Transverse colon (tissue), 4 donors: ENCODE measurements around the gene DDX1.

Experiments used
- POLR2A ChIP-seq: fragments of 450-650 bp; IDR thresholded peaks from one replicate; pipeline ENCODE4 v1.6.1; 2016; ENCODE audit warnings: antibody characterized with exemption, mild to moderate bottlenecking, moderate library complexity
- POLR2AphosphoS5 ChIP-seq, 3 donors: sonication (generic); formaldehyde crosslinking; IDR thresholded peaks; one replicate each; pipeline ENCODE4 v1.6.1; 2016; ENCODE audit warnings: antibody characterized with exemption in 3 of 3
- TF ChIP-seq, protein P1 (sequence below), 5 experiments: fragments of 200-600 bp in 3 of 5; fragments of 450-650 bp in 2 of 5; sonication (generic) in 3 of 5; IDR thresholded peaks; 1 replicate in 2 of 5; 2 replicates in 3 of 5; pipeline ENCODE4 v1.5.1; 2016 to 2017; ENCODE audit warnings: antibody characterized with exemption in 5 of 5, inconsistent platforms in 3 of 5, mild to moderate bottlenecking in 2 of 5, moderate library complexity in 1 of 5

DNA sequence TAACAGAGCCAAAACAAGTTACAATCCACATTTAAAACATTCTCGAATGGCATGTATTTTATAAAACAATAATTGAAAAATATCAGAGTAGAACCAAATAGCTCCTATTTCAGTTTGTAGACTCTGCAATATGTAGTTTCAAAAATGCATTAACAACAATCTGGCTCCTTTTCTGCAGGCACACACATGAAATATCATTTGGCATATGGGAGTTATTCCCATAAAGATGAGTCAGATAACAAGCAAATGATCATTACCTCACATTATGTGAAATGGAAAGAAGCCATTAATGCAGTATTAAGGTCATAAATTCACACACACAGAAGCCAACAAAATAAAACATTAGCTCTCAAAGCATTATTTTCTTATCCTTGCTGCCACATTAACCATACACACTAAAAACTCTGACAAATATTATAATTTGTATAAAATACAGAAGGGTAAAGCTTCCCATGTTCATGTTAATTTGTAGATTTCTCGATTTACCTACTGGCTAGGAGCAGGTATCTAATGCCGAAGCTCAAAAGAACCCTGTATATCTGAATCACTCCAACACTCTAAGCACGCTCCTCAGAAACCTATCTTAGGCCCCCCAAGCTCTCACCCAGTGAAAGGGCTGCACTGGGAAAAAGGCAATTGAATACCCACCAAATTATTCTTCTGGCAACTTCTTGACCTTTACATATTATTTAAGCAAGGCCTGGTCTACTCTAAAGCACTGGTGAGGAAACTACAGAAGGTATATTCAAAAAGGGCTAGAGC, 44.4 kb upstream of the DDX1 start:
- TF ChIP-seq, protein P1, sequence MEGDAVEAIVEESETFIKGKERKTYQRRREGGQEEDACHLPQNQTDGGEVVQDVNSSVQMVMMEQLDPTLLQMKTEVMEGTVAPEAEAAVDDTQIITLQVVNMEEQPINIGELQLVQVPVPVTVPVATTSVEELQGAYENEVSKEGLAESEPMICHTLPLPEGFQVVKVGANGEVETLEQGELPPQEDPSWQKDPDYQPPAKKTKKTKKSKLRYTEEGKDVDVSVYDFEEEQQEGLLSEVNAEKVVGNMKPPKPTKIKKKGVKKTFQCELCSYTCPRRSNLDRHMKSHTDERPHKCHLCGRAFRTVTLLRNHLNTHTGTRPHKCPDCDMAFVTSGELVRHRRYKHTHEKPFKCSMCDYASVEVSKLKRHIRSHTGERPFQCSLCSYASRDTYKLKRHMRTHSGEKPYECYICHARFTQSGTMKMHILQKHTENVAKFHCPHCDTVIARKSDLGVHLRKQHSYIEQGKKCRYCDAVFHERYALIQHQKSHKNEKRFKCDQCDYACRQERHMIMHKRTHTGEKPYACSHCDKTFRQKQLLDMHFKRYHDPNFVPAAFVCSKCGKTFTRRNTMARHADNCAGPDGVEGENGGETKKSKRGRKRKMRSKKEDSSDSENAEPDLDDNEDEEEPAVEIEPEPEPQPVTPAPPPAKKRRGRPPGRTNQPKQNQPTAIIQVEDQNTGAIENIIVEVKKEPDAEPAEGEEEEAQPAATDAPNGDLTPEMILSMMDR (IDR thresholded peaks at IDR 0.05), result no peak
- TF ChIP-seq POLR2AphosphoS5 (IDR thresholded peaks at IDR 0.05), result no peak
- TF ChIP-seq POLR2A, result no peak
